Left lung (tissue), 10 donors: ENCODE data around the gene ACSL5. TPM values are rescaled to one million over a fixed set of nuclear protein-coding genes. Genes with fewer than 3 reads are reported as not detected.
A peak's percentile ranks its signal among the peaks of the same experiment; 100 is the strongest.

Experiments used
- ATAC-seq: fragments of 200-7000 bp; cut with Tn5 transposase; one replicate; pipeline ENCODE4 v1.9.1; 2020; ENCODE audit warnings: moderate library complexity
- DNase-seq, 4 donors: peaks; one replicate each; pipeline ENCODE4 v3.0.0-alpha.2; 2013 to 2020
- H3K27ac ChIP-seq, 2 donors: fragments of 200-600 bp; sonication (generic) in 1 of 2; one replicate each; pipeline versions ENCODE4 v1.5.0 to v1.8.0; 2020 to 2021
- H3K27me3 ChIP-seq, 2 donors: fragments of 200-600 bp; sonication (generic) in 1 of 2; one replicate each; pipeline versions ENCODE4 v1.5.0 to v1.8.0; 2020 to 2021
- H3K36me3 ChIP-seq, 2 donors: fragments of 200-600 bp; sonication (generic) in 1 of 2; one replicate each; pipeline versions ENCODE4 v1.5.0 to v1.8.0; 2020 to 2021
- H3K4me1 ChIP-seq, 2 donors: fragments of 200-600 bp; one replicate each; pipeline ENCODE4 v1.8.0; 2021
- H3K4me3 ChIP-seq, 2 donors: fragments of 200-600 bp; sonication (generic) in 1 of 2; one replicate each; pipeline versions ENCODE4 v1.5.0 to v1.8.0; 2020 to 2021; ENCODE audit warnings: mild to moderate bottlenecking in 1 of 2
- H3K9me3 ChIP-seq, 2 donors: fragments of 200-600 bp; sonication (generic) in 1 of 2; one replicate each; pipeline versions ENCODE4 v1.5.0 to v1.8.0; 2020 to 2021
- intact Hi-C, 2 donors: fragments of 100-400 bp; cut with DNase I; formaldehyde crosslinking; loops; one replicate each; pipeline versions ENCODE4 v1.11.2 to v1.14.2; 2022
- polyA plus RNA-seq, 6 donors: library from polyadenylated mRNA; unstranded; fragments of 120-200 nt; gene quantifications; one replicate each; pipeline ENCODE4 v1.2.1, GENCODE V29; 2013; ENCODE audit not compliant: insufficient read length in 6 of 6
- total RNA-seq, 2 donors: library from RNA; stranded (reverse); fragmentation: NEBNext Ultra II Directional; extraction: Animal tissue kit (Norgen Biotek cat#: 25700); gene quantifications; one replicate each; pipeline ENCODE4 v1.2.1, GENCODE V29; 2021
- TF ChIP-seq, protein P1 (sequence below), 2 donors: fragments of 200-600 bp; sonication (generic) in 1 of 2; IDR thresholded peaks; one replicate each; pipeline versions ENCODE4 v1.5.0 to v1.8.0; 2021; ENCODE audit warnings: antibody characterized with exemption in 2 of 2
- donor health status: DM: no; HTN: yes; CAD: no.
- donor health status: DM: no; HTN: no; CAD: no.

The ACSL5 gene
- total and polyA plus RNA-seq, 8 donors, result 10.5 to 82.5 (median 14.1) TPM

DNA sequence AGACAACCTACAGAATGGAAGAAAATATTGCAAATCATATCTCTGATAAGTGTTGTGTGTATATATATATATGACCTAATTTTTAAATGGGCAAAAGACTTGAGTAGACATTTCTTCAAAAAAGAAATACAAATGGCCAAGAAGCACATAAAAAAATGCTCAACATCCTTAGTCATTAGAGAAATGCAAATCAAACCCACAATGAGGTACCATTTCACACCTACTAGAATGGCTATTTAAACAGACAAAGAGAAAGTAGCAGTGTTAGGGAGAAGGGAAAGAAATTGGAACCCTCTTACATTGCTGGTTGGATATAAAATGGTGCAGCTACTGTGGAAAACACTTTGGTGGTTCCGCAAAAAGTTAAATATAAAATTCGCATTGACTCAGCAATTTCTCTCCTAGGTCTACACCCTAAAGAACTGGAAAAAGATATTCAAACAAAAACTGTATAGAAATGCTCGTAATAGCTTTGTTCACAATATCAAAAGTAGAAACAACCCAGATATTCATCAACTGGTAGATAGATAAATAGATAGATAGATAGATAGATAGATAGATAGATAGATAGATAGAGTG is 16.3 kb downstream of the ACSL5 start:
- Histone ChIP-seq H3K9me3 (no peaks in the 10 kb centered on the region), H3K36me3 (peaks cover 0 to 2% of the 10 kb centered on the region in 2 donors), H3K4me3 (no peak overlapping the region), H3K27ac (peak overlapping the region; percentile 63 to 93), H3K4me1 (peaks cover 0 to 69% of the 10 kb centered on the region in 2 donors), H3K27me3 (no peaks in the 10 kb centered on the region)
- ATAC-seq (no peak), DNase-seq (no peak)
- TF ChIP-seq, protein P1, sequence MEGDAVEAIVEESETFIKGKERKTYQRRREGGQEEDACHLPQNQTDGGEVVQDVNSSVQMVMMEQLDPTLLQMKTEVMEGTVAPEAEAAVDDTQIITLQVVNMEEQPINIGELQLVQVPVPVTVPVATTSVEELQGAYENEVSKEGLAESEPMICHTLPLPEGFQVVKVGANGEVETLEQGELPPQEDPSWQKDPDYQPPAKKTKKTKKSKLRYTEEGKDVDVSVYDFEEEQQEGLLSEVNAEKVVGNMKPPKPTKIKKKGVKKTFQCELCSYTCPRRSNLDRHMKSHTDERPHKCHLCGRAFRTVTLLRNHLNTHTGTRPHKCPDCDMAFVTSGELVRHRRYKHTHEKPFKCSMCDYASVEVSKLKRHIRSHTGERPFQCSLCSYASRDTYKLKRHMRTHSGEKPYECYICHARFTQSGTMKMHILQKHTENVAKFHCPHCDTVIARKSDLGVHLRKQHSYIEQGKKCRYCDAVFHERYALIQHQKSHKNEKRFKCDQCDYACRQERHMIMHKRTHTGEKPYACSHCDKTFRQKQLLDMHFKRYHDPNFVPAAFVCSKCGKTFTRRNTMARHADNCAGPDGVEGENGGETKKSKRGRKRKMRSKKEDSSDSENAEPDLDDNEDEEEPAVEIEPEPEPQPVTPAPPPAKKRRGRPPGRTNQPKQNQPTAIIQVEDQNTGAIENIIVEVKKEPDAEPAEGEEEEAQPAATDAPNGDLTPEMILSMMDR (IDR thresholded peaks at IDR 0.05), result no peak
- intact Hi-C loops, result no loop called here

DNA sequence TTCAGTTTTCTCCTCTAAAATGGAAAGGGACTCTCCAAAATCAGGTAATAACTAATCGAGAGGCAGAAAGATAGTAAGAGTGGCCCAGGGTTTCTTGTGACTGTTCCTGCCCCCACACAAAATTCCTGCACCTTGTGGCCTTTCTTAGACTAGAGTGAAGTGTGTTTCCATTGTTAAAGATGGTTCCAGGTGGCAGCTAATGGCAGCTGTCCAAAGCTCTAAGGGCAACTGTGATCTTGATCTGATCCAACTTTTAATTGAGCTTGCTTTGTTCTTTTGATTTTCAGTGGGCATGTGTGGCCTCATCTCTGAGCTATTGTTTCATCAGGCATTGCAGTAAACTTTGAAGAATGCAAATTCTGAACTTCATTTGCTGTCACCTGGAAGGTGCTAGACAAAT is 19.4 kb downstream of the ACSL5 start:
- H3K27me3 ChIP-seq, result no peaks in the 10 kb centered on the region
- no peaks in the 10 kb centered on the region for H3K9me3 ChIP-seq
- intact Hi-C loops, result no loop called here
- H3K27ac ChIP-seq, result peak overlapping the region; percentile 53 to 69
- no peak overlapping the region for H3K4me3 ChIP-seq
- peaks cover 0 to 48% of the 10 kb centered on the region in 2 donors for H3K4me1 ChIP-seq
- H3K36me3 ChIP-seq, result peaks cover 0 to 30% of the 10 kb centered on the region in 2 donors
- ATAC-seq, result no peak
- no peak for DNase-seq
- TF ChIP-seq, protein P1 (IDR thresholded peaks at IDR 0.05), result no peak

DNA sequence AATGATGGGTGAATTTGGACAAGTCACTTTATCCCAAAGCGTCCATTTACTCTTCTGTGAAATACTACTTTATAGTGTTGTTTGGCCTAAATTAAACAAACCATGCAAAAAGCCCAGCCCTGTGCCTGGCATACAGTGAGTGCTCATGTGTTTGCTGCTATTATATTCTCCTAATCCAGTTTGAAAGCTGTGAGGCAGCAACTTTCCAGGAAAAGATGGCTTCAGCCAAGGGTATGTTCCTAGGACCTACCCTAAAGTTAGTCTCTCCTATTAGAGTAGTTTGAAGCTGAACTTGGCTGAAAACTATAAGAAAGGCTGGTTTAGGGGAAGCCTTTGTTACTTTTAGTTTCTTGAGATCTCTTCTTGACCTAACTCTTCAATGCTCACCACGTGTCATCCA is 19.9 kb downstream of the ACSL5 start:
- H3K9me3 ChIP-seq, result no peaks in the 10 kb centered on the region
- H3K27me3 ChIP-seq, result no peaks in the 10 kb centered on the region
- no peak overlapping the region for H3K4me3 ChIP-seq
- ATAC-seq, result no peak
- peaks cover 0 to 43% of the 10 kb centered on the region in 2 donors for H3K4me1 ChIP-seq
- no peak for DNase-seq
- peaks cover 0 to 35% of the 10 kb centered on the region in 2 donors for H3K36me3 ChIP-seq
- intact Hi-C loops, result no loop called here
- H3K27ac ChIP-seq, result peak overlapping the region; percentile 53 to 69
- TF ChIP-seq, protein P1 (IDR thresholded peaks at IDR 0.05), result no peak

DNA sequence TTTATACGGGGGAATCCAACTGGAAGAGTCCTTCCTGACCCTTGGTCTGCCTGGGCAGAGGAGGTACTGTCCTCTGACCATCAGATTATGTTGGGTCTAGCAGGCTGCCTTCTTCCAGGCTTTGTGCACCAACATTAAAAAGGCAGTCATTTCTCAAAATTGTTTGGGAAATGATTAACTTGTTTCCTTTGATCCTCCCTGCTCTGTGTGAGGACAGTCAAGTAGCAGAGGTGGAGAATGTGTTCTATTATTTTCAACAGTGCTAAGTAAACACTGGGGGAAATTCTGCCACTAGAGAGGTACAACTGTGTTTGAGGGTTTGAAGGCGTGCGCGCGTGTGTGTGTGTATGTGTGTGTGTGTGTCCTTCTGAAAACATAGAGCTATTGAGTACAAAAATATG is 20.6 kb downstream of the ACSL5 start:
- H3K27ac ChIP-seq, result peak overlapping the region; percentile 53 to 69
- H3K36me3 ChIP-seq, result peaks cover 0 to 42% of the 10 kb centered on the region in 2 donors
- intact Hi-C loops, result no loop called here
- TF ChIP-seq, protein P1 (IDR thresholded peaks at IDR 0.05), result no peak
- H3K27me3 ChIP-seq, result no peaks in the 10 kb centered on the region
- peak in 3 of 4 donors; percentile 56 to 73 (median 71) for DNase-seq
- peak; percentile 84 for ATAC-seq
- peaks cover 0 to 37% of the 10 kb centered on the region in 2 donors for H3K4me1 ChIP-seq
- no peaks in the 10 kb centered on the region for H3K9me3 ChIP-seq
- no peak overlapping the region for H3K4me3 ChIP-seq

DNA sequence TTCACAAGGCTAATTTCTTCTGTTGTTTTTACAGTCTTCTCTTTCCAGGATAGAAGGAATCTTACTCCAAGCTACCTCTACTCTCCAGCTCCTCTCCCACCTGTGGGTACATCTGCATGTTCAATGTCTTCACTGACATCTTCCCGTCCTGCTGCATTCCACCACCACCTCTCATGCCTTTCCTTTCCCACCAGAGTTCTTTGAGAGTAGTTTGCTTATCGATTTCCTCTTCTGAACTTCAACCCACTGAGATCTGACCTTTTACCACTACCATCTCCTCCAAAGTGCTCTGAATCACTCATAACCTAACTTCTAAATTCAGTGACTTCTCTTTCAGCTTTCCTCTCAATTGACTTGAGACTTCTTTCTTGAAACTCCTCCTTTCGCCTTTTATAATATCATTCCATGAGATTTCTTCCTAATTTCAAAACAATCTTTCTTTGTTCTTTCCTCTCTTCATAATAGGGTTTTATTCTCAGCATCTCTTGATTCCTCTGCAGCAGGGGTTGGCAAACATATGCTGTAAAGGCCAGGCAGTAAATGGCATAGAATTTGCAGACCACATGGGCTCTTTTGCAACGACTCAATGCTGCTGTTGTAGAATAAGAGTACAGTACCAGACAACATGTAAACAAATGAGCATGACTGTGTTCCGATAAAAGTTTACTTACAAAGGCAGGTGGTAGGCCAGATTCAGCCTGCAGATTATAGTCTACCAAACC is 22.1 kb downstream of the ACSL5 start:
- Histone ChIP-seq H3K4me3 (no peak overlapping the region), H3K9me3 (no peaks in the 10 kb centered on the region), H3K27me3 (no peaks in the 10 kb centered on the region), H3K36me3 (peaks cover 0 to 57% of the 10 kb centered on the region in 2 donors), H3K27ac (no peak overlapping the region), H3K4me1 (peaks cover 0 to 22% of the 10 kb centered on the region in 2 donors)
- no peak for ATAC-seq
- intact Hi-C loops, result no loop called here
- TF ChIP-seq, protein P1 (IDR thresholded peaks at IDR 0.05), result no peak
- no peak for DNase-seq
